CD4-positive, alpha-beta T cell treated with Interleukin-21 for 1 hour (primary cell): Measurements from ENCODE around the gene ATP13A1.
A peak's percentile ranks its signal among the peaks of the same experiment; 100 is the strongest.

Source experiments
- DNase-seq: peaks from one replicate; pipeline ENCODE4 v3.0.0-alpha.2; 2020

Gene ATP13A1

GRCh38 chr19:19662344-19662743 lies 1.1 kb downstream of the ATP13A1 start:
- no peak for DNase-seq

- DNase-seq = peak; percentile 75
Observed at GRCh38 chr19:19661675-19662251, 1.7 kb downstream of the ATP13A1 start.

GRCh38 chr19:19661141-19661674 lies 2.3 kb downstream of the ATP13A1 start:
- DNase-seq = no peak

GRCh38 chr19:19659646-19660245 lies 3.7 kb downstream of the ATP13A1 start:
- no peak for DNase-seq

- DNase-seq = no peak
Observed at GRCh38 chr19:19657397-19657783, 6.1 kb downstream of the ATP13A1 start.

DNA sequence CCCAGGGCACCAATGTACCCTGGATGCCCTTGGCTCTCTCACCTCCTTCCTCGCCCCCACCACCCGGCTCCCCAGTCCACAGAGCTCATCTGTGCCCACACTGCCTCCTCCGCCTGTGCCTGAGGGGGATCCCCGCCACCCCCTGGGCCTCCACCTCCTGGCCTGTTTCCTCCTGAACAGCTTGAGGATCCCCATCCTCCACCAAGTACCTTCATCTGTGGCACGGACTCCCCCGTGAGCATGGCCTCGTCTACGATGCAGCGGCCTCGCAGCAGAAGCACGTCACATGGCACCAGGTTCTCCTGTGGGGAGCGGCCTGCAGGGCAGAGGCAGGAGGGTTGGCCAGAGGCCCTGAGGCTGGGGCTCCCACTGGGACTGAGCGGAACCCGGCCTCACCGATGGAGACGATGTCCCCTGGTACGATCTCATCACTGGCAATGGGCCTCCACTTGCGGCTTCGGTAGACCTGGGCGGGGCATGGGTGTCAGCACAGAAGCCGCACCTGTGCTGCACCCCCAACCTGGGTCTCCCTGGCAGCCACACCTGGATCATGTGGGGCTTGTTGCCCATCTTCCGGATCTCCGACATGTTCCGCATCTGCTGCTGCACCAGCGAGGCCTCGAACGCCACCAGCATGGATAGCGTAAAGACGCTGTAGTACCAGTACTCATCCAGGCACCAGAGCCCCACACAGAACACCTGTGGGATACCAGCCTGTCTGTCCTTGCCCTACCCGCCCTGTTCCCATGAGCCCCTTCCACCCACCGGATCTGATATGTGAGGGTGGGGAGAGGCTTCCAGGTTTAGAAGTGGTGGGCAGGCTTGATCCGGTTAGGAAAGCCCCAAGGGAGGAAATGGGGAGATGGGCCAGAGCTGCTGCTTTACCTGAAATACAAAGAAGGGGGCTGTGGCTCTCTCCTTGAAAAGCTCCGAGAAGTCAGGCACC lies 6.8 kb downstream of the ATP13A1 start:
- DNase-seq = no peak

- no peak for DNase-seq
Observed at GRCh38 chr19:19655641-19656343, 7.7 kb downstream of the ATP13A1 start.

GRCh38 chr19:19655051-19655594 lies 8.4 kb downstream of the ATP13A1 start:
- DNase-seq = no peak

DNA sequence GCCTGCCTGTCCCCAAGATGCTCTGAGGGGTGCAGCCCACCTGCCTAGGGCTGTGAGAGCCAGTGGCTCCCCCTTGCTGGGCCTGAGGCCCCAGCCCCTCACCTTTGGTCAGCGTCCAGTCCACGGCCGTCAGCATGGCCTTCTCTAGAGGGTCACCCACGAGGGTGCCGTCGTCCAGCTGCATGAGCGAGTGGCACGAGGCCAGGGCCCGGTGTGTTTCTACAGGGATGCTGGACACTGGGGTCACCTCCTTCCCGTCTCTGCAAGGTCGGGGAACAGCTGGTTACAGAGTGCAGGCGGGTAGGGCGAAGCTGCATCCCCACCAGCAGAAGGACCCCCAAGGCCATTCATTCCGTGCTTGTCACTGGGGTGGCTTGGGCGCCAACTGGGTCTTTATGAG lies 9.0 kb downstream of the ATP13A1 start:
- no peak for DNase-seq

GRCh38 chr19:19653597-19654147 lies 9.8 kb downstream of the ATP13A1 start:
- DNase-seq = no peak

- no peak for DNase-seq
Observed at GRCh38 chr19:19652482-19653295, 10.8 kb downstream of the ATP13A1 start.

GRCh38 chr19:19651076-19651475 lies 12.4 kb downstream of the ATP13A1 start:
- DNase-seq = no peak

GRCh38 chr19:19650331-19650730 lies 13.1 kb downstream of the ATP13A1 start:
- no peak for DNase-seq

- no peak for DNase-seq
Observed at GRCh38 chr19:19649580-19649995, 13.9 kb downstream of the ATP13A1 start.

- no peak for DNase-seq
Observed at GRCh38 chr19:19649155-19649554, 14.3 kb downstream of the ATP13A1 start.

DNA sequence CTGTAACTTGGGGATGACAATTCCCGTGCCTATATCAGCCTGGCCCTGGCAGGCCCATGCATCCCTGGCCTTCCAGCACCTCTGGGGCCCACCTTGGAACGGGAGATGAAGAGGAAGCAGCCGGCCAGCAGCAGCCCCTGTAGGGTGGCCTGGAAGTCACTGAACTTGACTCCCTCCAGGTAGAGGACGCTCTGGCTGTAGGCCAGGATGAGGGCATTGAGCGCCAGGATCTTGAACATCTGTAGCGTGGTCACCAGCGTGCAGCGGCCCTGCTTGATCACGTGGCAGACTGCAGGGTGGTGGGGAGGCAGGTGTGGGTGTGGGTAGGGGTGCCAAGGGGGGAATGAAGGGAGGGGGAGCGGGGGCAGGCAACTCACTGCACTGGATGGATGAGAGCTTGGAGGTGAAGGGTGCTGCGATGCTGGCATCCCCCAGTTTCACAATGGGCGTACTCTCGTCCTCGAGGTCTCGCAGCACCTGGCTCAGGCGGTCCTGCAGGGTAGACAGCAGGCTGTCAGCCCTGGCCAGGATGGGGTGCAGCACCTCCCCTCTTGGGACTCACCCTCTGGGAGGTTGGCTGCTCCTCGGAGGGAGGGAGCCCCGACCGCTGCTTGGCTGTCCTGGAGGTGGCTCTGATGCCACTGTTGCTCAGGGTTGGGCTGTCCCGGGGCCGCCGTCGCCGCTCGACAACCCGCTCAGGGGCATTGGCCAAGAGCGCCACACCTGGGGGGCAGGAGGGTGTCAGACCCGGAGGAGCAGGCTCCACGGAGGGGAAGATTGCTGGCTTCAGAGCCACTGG lies 16.2 kb downstream of the ATP13A1 start:
- DNase-seq = no peak

- no peak for DNase-seq
Observed at GRCh38 chr19:19645233-19645870, 18.1 kb downstream of the ATP13A1 start.

DNA sequence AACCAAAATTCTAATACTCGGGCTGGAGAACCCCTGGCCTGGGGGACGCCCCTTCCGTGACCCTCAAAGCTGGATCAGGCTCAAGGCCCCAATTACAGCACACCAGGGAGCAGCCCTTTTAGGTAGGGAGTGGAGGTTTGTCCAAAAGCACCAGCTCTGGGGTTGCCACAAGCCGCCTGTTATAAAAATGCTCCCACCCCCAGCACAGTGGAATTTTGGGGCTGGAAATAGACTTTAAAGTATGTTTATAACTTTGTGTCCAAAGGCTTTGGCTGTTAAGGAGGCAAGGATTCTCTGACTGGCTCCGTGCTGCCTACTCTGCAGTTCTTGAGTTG lies 19.5 kb downstream of the ATP13A1 start:
- DNase-seq = no peak

- peak; percentile 90 for DNase-seq
Observed at GRCh38 chr19:19643158-19644053, 20.1 kb downstream of the ATP13A1 start, which contains the start of gene GMIP. GMIP (minus strand) TSS chr19:19643657; CDS start chr19:19643529, 128 bp downstream.
